Gastroesophageal sphincter (tissue), 4 donors: ENCODE data around the gene OTOA. TPM values are rescaled to one million over a fixed set of nuclear protein-coding genes. Genes with fewer than 3 reads are reported as not detected.

ENCODE experiments used
- ATAC-seq: fragments of 150-250 bp; one replicate; pipeline ENCODE4 v1.9.1; 2016; ENCODE audit warnings: mild to moderate bottlenecking, moderate library complexity
- H3K27ac ChIP-seq, 4 donors: fragments of 200-600 bp; sonication (generic) in 3 of 4; 1 replicate in 3 of 4; 2 replicates in 1 of 4; pipeline ENCODE4 v1.5.1; 2016 to 2019
- H3K27me3 ChIP-seq: fragments of 200-600 bp; sonication (generic); one replicate; pipeline ENCODE4 v1.5.1; 2019
- H3K36me3 ChIP-seq, 2 donors: fragments of 200-600 bp; sonication (generic); one replicate each; pipeline ENCODE4 v1.5.1; 2019; ENCODE audit warnings: control low read depth in 1 of 2
- H3K4me1 ChIP-seq, 3 donors: fragments of 200-600 bp; sonication (generic); 1 replicate in 2 of 3; 2 replicates in 1 of 3; pipeline ENCODE4 v1.5.1; 2016 to 2019; ENCODE audit warnings: control low read depth in 2 of 3
- H3K4me3 ChIP-seq, 2 donors: fragments of 200-600 bp; sonication (generic); one replicate each; pipeline ENCODE4 v1.5.1; 2019; ENCODE audit warnings: mild to moderate bottlenecking in 1 of 2, moderate library complexity in 1 of 2
- H3K9me3 ChIP-seq, 3 donors: fragments of 200-600 bp; sonication (generic); one replicate each; pipeline ENCODE4 v1.5.1; 2017 to 2019; ENCODE audit warnings: control low read depth in 2 of 3
- CTCF ChIP-seq, 4 experiments: fragments of 200-600 bp in 2 of 4; fragments of 450-650 bp in 2 of 4; sonication (generic) in 1 of 4; IDR thresholded peaks; one replicate each; pipeline ENCODE4 v1.5.1; 2017 to 2019; ENCODE audit warnings: antibody characterized with exemption in 4 of 4, mild to moderate bottlenecking in 2 of 4, moderate library complexity in 2 of 4
- EP300 ChIP-seq: sonication (generic); formaldehyde crosslinking; IDR thresholded peaks from one replicate; pipeline ENCODE4 v1.6.1; 2017; ENCODE audit warnings: antibody characterized with exemption, mild to moderate bottlenecking
- POLR2A ChIP-seq, 2 donors: fragments of 450-650 bp; IDR thresholded peaks; one replicate each; pipeline ENCODE4 v1.6.1; 2017; ENCODE audit warnings: antibody characterized with exemption in 2 of 2, mild to moderate bottlenecking in 2 of 2, moderate library complexity in 1 of 2
- POLR2AphosphoS5 ChIP-seq: sonication (generic); formaldehyde crosslinking; IDR thresholded peaks from one replicate; pipeline ENCODE4 v1.6.1; 2017; ENCODE audit warnings: antibody characterized with exemption
- WGBS, 2 donors: methylation state at CpG; one replicate each; pipeline ENCODE4 v1.1.5; 2018; ENCODE audit warnings: low coverage in 1 of 2; 5-methylcytosine and 5-hydroxymethylcytosine counted together
- total RNA-seq, 4 donors: library from RNA; depleted of rRNA; stranded (reverse); fragments of >200 nt; gene quantifications; one replicate each; pipeline ENCODE4 v1.1.0, GENCODE V29; 2016

Gene OTOA
- total RNA-seq, 4 donors from 2014 or later, result 0.54 TPM; not detected in 3

GRCh38 chr16:21620592-21620991 lies 43.2 kb upstream of the OTOA start:
- no peak for TF ChIP-seq POLR2AphosphoS5
- TF ChIP-seq CTCF (IDR thresholded peaks at IDR 0.05), result no peak
- no peak for TF ChIP-seq EP300
- TF ChIP-seq POLR2A (IDR thresholded peaks at IDR 0.05), result no peak
- H3K9me3 ChIP-seq, result no peaks in the 10 kb centered on the region
- ATAC-seq, result no peak
- H3K4me3 ChIP-seq, result no peak overlapping the region
- H3K27ac ChIP-seq, result no peak overlapping the region
- H3K36me3 ChIP-seq, result peaks cover 0 to 36% of the 10 kb centered on the region in 2 donors
- no peaks in the 10 kb centered on the region for H3K27me3 ChIP-seq
- peaks cover 0 to 15% (median 0%) of the 10 kb centered on the region in 3 donors for H3K4me1 ChIP-seq

GRCh38 chr16:21622545-21622944 lies 41.2 kb upstream of the OTOA start:
- Histone ChIP-seq H3K9me3 (no peaks in the 10 kb centered on the region), H3K27ac (no peak overlapping the region), H3K4me3 (no peak overlapping the region), H3K4me1 (peaks cover 0 to 18% (median 0%) of the 10 kb centered on the region in 3 donors), H3K36me3 (peaks cover 0 to 53% of the 10 kb centered on the region in 2 donors), H3K27me3 (no peaks in the 10 kb centered on the region)
- TF ChIP-seq CTCF (IDR thresholded peaks at IDR 0.05) (no peak), EP300 (no peak), POLR2AphosphoS5 (no peak), POLR2A (IDR thresholded peaks at IDR 0.05) (no peak)
- ATAC-seq, result no peak
- WGBS, 2 donors, result 90 to 100% methylated on average over 1 of the region's 1 CpG

GRCh38 chr16:21625026-21625425 lies 38.7 kb upstream of the OTOA start:
- no peak for TF ChIP-seq CTCF (IDR thresholded peaks at IDR 0.05)
- no peak for TF ChIP-seq EP300
- no peak for TF ChIP-seq POLR2AphosphoS5
- no peak for TF ChIP-seq POLR2A (IDR thresholded peaks at IDR 0.05)
- Histone ChIP-seq H3K4me1 (peaks cover 0 to 11% (median 0%) of the 10 kb centered on the region in 3 donors), H3K27ac (no peak overlapping the region), H3K36me3 (peaks cover 0 to 57% of the 10 kb centered on the region in 2 donors), H3K9me3 (no peaks in the 10 kb centered on the region), H3K4me3 (no peak overlapping the region), H3K27me3 (no peaks in the 10 kb centered on the region)
- 50 to 83% methylated on average over 1 of the region's 1 CpG for WGBS, 2 donors
- ATAC-seq, result no peak

GRCh38 chr16:21626659-21627277 lies 37.0 kb upstream of the OTOA start:
- H3K36me3 ChIP-seq, result peaks cover 0 to 63% of the 10 kb centered on the region in 2 donors
- 35 to 48% methylated on average over 6 of the region's 6 CpGs for WGBS, 2 donors
- peaks cover 0 to 8% (median 0%) of the 10 kb centered on the region in 3 donors for H3K4me1 ChIP-seq
- no peak overlapping the region for H3K27ac ChIP-seq
- no peaks in the 10 kb centered on the region for H3K27me3 ChIP-seq
- TF ChIP-seq EP300 (no peak), POLR2AphosphoS5 (no peak), POLR2A (IDR thresholded peaks at IDR 0.05) (no peak), CTCF (IDR thresholded peaks at IDR 0.05) (no peak)
- no peak overlapping the region for H3K4me3 ChIP-seq
- ATAC-seq, result no peak
- no peaks in the 10 kb centered on the region for H3K9me3 ChIP-seq

- no peaks in the 10 kb centered on the region for H3K27me3 ChIP-seq
- WGBS, 2 donors, result 93 to 99% methylated on average over 3 to 4 of the region's 5 CpGs
- H3K36me3 ChIP-seq, result peaks cover 0 to 72% of the 10 kb centered on the region in 2 donors
- ATAC-seq, result no peak
- TF ChIP-seq POLR2AphosphoS5, result no peak
- H3K27ac ChIP-seq, result no peak overlapping the region
- no peaks in the 10 kb centered on the region for H3K9me3 ChIP-seq
- H3K4me3 ChIP-seq, result no peak overlapping the region
- peaks cover 0 to 8% (median 0%) of the 10 kb centered on the region in 3 donors for H3K4me1 ChIP-seq
Measured at GRCh38 chr16:21628121-21628726, 35.5 kb upstream of the OTOA start.
